GM19467 (cell line): Measurements from ENCODE around the gene PCDH9.

Experiments
- ATAC-seq: cut with Tn5 transposase; IDR thresholded peaks from one replicate; pipeline ENCODE4 v1.9.1; 2021; ENCODE audit warnings: mild to moderate bottlenecking, moderate library complexity; ENCODE audit not compliant: unreplicated experiment

Gene PCDH9

DNA sequence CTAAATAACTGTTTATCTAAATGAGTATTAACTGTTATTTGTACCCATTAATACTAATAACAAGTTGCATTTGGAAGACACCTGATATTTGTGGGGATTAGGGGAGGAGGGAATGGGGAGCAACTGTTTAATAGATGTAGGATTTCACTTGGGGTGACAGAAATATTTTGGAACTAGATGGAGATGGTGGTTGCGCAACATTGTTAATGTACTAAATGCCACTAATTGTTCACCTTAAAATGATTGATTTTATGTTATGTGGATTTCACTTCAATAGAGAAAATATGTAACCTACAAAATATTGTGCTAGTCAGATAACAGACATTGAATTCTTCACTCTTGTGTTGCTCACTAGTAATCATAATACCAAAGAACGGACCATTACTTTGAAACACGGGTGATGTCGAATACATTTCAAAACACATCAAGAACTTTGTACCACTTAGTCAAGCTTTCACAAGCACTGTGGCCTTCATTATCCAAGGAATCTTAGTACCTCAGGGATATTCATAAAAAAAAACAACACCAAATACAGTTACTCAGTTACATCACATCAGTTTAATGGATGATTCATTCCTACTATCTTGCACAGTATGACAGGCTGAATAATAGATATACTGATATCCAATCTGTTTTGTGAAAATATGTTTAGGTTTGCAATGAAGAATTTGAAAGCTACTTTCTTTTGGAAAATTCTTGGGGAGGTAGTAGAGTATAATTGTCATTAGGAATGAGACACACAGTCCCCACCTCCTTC, 721.8 kb downstream of the PCDH9 start:
- no peak for ATAC-seq

DNA sequence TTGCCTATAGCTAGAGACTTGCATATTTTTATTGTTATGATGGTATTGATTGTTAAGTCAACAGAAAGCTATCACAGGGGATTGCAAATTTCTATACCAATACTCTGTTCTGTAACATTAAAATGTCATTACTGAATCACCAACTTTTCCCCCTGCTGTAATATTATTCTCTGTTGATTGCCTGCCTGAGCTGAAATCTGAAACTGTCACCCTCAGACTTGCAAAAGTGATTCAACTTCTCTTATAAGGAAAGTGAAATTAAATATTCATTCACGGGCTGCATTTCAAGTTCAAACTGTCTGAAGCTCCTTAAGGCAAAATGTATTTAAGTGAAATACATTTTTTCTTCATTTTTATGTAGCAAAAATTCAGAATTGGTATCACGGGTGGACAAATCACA, 723.2 kb downstream of the PCDH9 start:
- ATAC-seq, result no peak

DNA sequence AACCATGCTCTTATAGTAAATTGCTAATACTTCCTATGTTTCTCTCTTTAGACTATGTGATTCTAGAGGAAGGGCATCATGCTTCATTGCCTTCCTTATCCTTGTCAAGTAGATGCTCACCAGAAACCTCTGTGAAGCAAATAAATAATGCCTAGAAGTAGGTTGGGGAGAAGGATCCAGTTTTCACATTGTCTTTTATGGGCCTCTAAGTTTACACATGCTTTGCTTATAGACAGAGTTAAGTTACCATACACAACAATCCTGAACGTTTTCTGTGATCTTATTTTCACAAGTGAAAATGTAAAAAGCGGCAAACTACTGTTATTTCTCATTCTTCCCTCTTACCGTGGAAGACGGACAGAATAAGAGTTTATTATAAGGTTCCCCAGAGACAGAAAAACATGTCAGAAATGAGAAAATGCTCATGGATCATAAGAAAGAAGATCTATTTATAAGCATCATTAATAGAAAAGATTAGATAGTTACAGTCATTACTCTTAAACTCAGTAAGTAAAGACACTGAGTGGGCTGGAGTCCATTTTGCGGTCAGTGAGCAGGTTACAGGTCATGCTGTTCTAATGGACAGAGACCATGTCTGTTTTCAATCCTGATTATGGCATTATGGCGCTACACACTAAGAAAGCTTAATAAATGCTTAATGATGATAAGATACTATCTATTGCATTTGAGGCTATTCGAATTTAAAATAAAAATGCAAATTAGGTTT, 723.9 kb downstream of the PCDH9 start:
- no peak for ATAC-seq

DNA sequence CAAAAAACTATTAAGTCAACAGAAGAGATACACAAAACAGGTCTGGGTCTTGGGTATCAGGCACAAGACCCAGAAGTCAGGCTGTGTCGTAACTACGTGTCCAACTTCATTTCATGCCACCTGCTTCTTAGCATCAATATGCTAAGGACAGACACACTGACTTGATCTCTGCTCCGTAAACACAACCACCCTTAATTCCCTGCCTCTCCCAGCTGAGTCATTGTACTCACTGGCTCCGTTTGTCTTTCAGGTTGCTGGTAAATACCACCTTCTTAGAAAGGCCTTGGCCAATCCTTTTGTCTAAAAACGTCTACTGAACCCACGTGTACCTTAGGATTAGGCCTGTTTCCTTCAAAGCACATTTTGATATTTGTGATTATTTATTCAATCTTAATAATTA, 726.2 kb downstream of the PCDH9 start:
- ATAC-seq, result no peak

DNA sequence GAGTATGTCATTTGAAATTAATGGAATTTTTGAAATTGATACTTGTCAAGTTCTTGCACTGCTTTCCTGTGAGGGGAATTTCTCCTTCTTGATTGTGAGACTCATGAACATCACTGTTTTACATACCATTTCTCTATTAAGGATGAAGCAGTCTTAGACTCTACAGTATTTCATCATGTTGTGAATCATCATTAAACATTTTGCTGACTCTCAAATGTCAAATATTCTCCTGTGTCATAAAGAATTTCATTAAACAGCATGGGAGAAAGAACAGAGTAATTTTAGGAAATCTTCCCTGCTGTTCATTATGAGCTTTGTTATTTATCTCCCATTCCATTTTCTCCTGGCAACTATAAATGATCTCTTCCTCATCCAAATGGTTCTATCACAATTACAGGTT, 729.0 kb downstream of the PCDH9 start:
- ATAC-seq, result no peak

DNA sequence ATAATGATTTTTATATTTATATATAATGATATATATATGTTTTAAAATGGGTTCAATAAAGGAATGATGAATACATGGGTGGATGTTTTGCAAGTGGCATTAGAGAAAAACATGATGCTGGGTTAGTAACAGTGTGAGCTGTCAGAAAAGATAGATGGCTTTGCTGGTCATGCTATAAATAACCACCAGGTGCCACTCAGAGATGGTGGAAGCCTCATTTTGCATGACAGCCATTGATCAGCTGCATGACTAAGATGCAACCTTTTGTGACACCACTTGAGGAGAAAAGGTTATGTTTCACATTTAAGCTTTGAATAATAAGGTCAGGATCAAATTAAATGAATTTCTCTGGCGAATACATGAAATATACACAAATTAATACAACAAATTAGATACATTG, 737.7 kb downstream of the PCDH9 start:
- ATAC-seq, result peak; percentile 91

DNA sequence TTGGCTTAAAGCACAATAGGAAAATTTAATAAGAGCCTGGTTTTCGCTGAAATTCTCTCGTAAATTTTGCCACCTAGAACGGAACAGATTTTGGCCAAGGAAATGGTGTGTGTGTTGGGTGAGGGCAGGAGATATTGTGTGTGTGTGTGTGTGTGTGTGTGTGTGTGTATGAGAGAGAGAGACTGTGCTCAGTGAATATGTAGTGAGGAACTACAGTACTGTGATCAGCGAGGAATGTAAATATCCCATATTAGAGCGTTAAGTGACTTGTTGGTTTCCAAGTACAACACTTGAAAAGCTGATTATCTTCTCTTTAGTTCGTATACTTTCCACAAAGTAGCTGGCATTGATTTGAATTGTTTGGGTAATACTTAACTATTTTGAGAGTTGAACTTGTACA, 738.9 kb downstream of the PCDH9 start:
- ATAC-seq, result no peak

DNA sequence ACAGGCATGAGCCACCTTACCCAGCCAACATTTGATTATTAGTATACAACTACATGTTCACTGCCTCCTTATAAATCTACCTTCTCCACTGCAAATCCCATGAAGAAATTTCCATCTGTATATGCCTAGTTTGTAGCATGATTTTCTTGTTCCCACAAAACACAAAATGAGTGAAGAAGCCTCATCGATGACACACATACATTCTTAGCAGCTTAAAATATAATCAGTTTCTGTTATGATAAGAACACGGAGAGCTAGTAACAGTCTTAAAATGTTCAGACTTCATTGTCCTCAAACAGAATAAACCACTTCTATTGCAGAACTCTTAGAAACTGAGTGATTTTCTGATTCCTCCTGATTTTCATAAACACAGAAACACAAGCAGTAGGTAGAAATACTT, 740.5 kb downstream of the PCDH9 start:
- no peak for ATAC-seq

DNA sequence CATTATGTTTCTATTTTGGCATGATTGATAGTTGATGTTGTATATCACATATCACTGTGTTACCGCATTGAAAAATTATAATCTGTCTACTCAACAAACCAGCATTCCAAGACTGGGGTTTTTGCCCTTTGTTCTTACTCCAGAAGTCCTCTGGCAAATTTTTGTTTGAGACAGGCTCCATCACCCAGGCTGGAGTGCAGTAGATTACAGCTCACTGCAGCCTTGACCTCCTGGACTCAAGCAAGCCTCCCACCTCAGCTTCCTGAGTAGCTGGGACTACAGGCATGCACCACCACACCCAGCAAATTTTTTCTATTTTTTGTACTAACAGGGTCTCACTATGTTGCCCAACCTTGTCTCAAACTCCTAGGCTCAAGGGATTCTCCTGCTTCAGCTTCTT, 741.0 kb downstream of the PCDH9 start:
- ATAC-seq, result no peak

DNA sequence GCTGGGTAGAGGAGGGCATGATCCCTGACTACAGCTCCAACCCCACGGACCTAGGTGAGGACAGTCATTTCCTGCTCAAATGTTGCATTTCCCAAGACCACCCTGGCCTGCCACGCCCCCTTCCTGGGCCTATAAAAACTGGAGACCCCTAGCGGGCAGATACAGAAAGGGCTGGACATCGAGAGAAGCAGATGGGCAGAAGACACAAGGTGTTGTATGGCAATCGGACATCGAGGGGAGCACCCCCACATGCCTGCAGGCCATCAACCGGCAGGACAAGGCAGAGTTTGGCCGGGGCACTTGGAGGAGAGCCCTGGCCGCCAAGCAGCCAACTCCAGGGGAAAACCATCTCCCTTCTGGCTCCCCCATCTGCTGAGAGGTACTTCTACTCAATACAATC, 746.4 kb downstream of the PCDH9 start:
- ATAC-seq, result no peak

DNA sequence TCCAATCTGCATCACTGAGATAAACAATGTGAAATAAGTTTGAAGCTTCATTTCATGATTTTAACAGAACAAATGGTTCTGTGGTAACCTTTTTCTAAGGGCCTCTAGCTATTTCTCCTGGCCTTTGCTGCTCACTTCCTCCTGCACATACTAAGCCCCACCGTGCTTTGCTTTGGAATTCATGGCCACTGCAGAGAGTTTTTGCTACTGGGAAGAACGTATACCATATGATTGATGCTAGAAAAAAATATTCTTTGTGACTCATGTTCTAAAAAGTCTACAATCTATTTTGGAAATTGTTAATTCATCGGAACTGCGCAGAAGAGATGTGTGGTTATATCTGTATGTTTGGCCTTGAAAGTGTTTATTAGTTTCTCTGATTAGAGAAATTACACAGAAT, 747.3 kb downstream of the PCDH9 start:
- ATAC-seq, result no peak

DNA sequence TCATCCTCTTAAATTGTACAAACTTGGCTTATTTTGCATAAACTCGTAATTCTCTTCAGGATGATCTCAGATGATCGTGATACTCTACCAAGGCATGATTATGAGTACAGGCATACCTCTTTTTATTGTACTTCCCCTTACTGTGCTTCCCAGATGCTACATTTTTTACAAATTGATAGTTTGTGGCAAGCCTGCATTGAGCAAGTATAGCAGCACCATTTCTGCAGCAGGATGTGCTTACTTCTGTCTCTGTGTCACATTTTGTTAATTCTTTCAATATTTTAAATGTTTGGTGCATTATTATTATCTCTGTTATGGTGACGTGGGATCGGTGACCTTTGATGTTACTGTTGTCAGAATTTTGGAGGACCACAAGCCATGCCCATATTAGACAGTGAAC, 752.3 kb downstream of the PCDH9 start:
- no peak for ATAC-seq

DNA sequence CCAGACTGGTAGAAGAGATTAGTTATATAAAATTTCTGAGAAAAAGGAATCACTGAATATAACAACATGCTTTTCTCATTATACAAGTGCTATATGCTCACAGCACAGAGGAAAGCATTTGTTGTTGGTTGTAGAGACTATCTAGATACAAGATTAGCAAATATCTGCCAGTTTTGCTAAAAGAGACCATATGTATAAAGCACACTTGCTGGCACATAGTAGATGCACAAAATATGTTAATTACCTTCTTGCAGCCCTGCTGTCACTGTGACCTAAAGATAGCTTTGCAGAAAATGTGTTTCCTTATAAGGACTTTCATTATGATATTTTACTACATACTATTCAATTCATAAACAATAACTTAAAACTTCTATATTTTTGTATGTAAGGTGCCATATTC, 755.1 kb downstream of the PCDH9 start:
- no peak for ATAC-seq

DNA sequence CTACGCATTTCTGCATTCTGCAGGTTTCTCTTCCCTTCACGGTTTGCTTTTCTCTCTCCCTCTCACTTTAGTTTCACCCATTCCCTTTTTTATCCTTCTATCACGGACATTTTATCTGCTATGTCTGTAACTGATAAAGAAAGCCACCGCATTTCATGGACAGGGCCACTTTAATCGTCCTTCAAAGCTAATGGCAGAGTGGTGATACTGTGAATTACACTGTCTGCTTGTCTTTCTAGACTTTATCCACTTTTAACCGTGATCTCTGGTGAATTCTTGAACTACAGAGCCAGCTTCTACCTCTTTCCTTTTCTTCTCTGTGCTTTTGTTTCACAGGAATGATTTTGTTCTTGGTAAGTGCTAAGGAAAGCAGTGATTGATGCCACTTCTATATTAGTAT, 760.4 kb downstream of the PCDH9 start:
- no peak for ATAC-seq

DNA sequence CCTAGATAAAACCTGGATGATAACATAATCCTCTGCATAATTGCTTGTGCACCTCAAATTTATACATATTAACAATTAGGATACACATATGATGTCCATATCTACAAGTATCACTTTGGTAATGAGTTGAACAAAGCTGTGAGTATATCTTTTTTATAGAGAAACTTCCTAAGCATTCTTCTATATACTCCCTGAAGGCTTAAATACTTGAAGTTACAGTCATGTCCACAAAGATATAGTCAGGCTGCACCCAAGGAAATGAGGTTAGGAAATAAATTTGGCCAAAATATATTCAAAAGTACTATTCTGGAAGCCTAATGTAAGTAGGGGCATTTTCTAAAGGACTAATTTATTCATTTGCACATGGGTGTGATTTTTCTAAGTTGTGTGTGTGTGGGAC, 761.5 kb downstream of the PCDH9 start:
- no peak for ATAC-seq

DNA sequence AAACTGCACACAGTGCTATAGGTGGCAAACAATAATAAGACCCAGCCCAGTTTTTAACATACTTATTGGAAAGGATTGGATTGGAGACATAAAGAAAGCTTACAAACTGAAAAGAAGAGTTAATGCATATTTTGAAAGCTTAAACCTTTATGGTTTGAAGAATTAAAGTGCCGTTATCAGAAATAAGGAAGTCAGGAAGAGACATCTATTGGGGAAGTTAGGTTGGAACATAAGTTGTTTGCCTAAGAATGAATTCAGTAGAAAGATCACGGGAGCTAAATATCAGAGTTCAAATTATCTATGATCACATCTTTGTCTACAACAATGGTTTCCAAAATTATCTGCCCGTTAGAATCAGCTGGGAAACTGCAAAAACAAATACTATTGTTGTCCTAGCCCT, 767.9 kb downstream of the PCDH9 start:
- ATAC-seq, result no peak

DNA sequence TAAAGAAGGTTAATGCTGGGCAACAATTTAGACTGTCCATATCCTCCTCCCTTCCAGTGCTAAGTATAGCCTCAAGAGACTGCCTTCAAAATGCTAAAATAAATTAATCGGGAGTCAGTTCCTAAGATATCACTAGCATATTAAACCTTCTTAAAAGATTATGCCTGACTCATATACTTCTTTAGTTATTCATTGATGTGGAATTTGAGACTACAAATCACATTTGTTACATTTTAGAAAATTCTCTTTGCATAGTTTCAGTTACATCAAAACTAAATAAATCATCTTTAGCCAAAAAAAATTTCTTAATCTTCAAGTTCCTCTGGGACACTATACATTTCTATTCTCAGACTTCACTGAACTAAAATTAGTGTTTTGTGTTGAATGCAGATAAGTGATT, 769.1 kb downstream of the PCDH9 start:
- no peak for ATAC-seq

DNA sequence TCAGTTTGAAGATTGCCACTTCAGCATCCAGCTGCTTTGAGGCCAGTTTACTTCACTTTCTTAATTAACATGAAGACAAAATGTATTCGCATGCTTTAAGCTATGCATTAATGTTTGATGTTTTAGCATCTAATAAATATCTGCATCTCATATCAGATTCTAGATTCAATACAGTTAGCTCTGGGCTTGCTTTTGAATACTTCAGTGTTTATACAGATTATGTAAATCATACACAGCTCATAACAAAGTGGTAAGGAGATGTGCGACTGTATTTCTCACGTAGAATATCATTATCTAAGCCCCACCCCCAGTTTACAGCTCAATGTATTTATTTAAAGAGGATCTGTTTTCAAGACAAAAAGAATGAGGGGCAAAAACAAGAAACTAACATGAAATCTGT, 770.5 kb downstream of the PCDH9 start:
- no peak for ATAC-seq

DNA sequence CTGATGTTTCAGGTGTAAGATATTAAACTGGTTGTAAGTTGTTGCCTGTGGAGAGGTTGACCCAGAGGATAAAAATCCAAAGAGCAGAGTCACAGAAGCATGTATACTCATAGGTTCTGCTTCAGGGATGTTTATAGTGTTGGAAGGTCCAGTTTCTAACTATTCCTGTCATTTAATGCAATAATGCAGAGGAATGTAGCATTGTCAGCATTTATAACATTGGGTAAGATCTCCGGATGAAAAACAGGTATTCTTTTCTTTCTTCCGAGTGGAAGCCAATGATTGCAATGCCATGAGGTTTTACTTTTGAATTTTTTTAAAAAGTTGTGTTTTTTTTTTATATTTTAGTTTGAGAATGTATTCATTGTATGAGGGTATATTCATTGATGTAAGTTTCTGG, 771.0 kb downstream of the PCDH9 start:
- ATAC-seq, result no peak

DNA sequence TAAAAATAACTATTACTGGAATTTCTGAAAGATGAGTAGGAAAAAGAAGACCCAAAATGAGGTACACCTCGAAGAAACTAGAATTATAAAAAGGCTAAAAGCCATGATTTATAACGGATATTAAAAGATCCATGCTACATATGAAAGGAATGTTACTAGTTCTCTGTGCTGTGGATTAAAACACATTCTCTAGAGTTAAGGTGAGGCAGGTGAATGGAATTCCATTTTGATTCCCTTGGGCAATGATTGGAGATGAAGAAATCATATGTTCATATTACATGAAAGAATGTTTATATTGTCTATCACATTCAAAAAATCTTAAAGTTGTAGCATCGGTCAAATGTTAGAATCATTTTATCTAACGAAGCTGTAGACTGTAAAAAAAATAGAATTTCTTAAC, 783.7 kb downstream of the PCDH9 start:
- no peak for ATAC-seq

DNA sequence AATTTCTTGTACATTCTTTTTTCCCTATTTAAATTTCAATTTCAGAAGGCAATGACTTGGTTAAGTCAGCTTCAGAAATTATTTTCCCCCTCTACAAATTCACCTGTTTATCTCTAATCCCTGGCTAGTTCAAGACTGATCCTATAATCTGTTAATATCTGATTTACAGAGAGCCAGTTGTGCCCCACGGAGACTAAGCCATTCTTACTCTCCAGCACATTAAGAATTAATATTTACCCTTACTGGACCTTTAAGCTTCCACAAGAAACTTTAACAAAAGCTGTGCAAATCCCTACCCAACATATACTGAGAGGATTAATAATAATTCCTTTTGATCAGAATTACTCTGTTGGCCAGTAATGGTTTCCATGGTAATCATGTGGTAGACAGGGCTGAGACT, 786.2 kb downstream of the PCDH9 start:
- ATAC-seq, result no peak

DNA sequence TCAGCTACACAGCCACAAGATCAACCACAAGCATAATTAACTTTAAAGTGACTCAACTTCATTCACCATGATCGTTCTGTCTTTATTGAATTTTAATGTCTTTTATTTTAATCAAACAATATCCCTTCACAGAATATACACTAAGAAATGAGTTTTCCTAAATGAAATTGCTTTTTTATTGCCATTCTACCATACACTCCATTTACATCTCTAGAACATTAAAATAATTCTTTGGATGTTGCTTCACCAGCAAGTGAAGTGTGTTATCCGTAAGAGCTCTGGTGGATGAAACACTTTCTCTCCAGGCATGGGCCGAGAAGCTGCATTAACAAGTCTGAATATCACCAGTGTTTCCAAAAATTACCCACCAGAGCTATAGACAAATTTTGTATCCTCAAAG, 789.2 kb downstream of the PCDH9 start:
- ATAC-seq, result no peak

DNA sequence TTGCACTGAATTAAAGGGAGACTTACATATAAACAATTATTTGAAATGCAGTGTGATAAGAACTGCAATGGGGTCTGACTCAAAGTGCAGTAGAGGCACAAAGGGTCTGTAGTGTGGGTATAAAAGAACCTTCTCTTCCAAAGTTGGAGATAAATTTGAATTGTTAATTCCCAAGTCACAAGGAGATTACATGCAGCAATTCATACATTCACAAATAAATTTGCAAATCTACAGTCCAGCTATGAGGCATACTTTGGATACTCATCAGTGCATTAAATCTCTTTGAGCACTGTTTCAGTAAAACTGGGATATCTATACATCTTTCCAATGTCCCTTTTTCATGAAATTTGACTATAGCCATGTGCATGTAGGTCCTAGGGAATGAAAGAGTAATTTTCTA, 799.4 kb downstream of the PCDH9 start:
- ATAC-seq, result no peak
